ENCODE data around the gene RHOD. TPM values are rescaled to one million over a fixed set of nuclear protein-coding genes. Genes with fewer than 3 reads are reported as not detected.

The RHOD gene
- total RNA-seq, 1 experiment from 2014 or later: 33.5 TPM

DNA sequence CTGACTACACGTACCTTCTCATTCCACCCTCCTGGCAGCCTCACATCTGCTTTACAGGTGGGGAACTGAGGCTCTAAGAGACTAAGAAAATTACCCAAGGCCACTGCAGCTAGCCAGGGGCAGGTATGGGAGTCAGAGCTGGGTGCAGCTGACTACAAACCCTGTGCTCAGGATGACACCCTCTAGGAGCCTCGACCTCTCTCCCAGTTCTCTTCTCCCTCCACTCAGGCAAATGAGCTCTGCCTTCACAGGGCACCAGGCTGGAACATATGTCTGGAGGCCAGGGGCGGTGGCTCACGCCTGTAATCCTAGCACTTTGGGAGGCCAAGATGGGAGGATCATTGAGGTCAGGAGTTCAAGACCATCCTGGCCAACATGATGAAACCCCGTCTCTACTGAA is 29.7 kb upstream of the RHOD start:
- intact Hi-C loops (cut with micrococcal nuclease; ENCODE audit: unreplicated experiment): no loop called here
- peaks cover 15% of the 10 kb centered on the region for H3K4me1 ChIP-seq (ENCODE audit: control insufficient read depth, insufficient read depth, low read length)
- H3K36me3 ChIP-seq (ENCODE audit: control insufficient read depth, insufficient read depth, low read length): no peaks in the 10 kb centered on the region
- no peaks in the 10 kb centered on the region for H3K9me3 ChIP-seq (ENCODE audit: control insufficient read depth, insufficient read depth, low read depth, low read length)
- ChIA-PET POLR2A (interaction anchor here (0.6 kb wide), 1 partner anchor 361 kb away, joined by 18 read pairs; no protein-coding TSS in a partner anchor), CTCF (interaction anchor here (1.0 kb wide), 1 partner anchor 23 kb away, joined by 3 read pairs; no protein-coding TSS in a partner anchor)
- no TSS peak for BruUV-seq (replicated peaks)
- H3K4me3 ChIP-seq (ENCODE audit: low read depth in 2 of 2, low read length in 2 of 2): no peak overlapping the region
- ATAC-seq: no peak
- no peak for DNase-seq (ENCODE audit: low read depth, low spot score)
- H3K27me3 ChIP-seq (ENCODE audit: control insufficient read depth, insufficient read depth, low read length): 0 out of 2 replicates have a peak, but pooled peaks cover 4% of the 10 kb centered on the region
- TF ChIP-seq CTCF (IDR thresholded peaks at IDR 0.05) (no peak), SIN3A (IDR thresholded peaks at IDR 0.05; ENCODE audit: borderline replicate concordance, insufficient read depth, low read depth, low read length) (no peak), TCF7L2 (IDR thresholded peaks at IDR 0.05; ENCODE audit: low read depth, low read length) (no peak), POLR2AphosphoS5 (IDR thresholded peaks at IDR 0.05; ENCODE audit: low read depth, low read length) (no peak), REST (IDR thresholded peaks at IDR 0.05; ENCODE audit: insufficient read depth in 1 of 2, low read depth in 2 of 2, low read length in 1 of 2) (no peak)
- in situ Hi-C loops (cut with HindIII; ENCODE audit: low pct_unique_long_range_greater_than_20kb, low sequenced_read_pairs): no loop called here
- H3K27ac ChIP-seq (ENCODE audit: low read length): no peak overlapping the region

- intact Hi-C loops (cut with micrococcal nuclease; ENCODE audit: unreplicated experiment): no loop called here
- in situ Hi-C loops (cut with HindIII; ENCODE audit: low pct_unique_long_range_greater_than_20kb, low sequenced_read_pairs): no loop called here
- no peak overlapping the region for H3K4me3 ChIP-seq (ENCODE audit: low read depth in 2 of 2, low read length in 2 of 2)
- no TSS peak for BruUV-seq (replicated peaks)
- no peaks in the 10 kb centered on the region for H3K9me3 ChIP-seq (ENCODE audit: control insufficient read depth, insufficient read depth, low read depth, low read length)
- peaks cover 14% of the 10 kb centered on the region for H3K4me1 ChIP-seq (ENCODE audit: control insufficient read depth, insufficient read depth, low read length)
- 0 out of 2 replicates have a peak, but pooled peaks cover 3% of the 10 kb centered on the region for H3K27me3 ChIP-seq (ENCODE audit: control insufficient read depth, insufficient read depth, low read length)
- CTCF ChIA-PET: interaction anchor here (0.6 to 1.0 kb wide), 2 partner anchors 9 to 22 kb away, joined by 3 to 9 read pairs; no protein-coding TSS in a partner anchor
- POLR2A ChIA-PET: interaction anchor here (0.6 kb wide), 1 partner anchor 360 kb away, joined by 18 read pairs; no protein-coding TSS in a partner anchor
- ATAC-seq (no peak), DNase-seq (ENCODE audit: low read depth, low spot score) (no peak)
- no peak overlapping the region for H3K27ac ChIP-seq (ENCODE audit: low read length)
- no peak for TF ChIP-seq SIN3A (IDR thresholded peaks at IDR 0.05; ENCODE audit: borderline replicate concordance, insufficient read depth, low read depth, low read length)
- no peak for TF ChIP-seq CTCF (IDR thresholded peaks at IDR 0.05)
- no peak for TF ChIP-seq REST (IDR thresholded peaks at IDR 0.05; ENCODE audit: insufficient read depth in 1 of 2, low read depth in 2 of 2, low read length in 1 of 2)
- no peak for TF ChIP-seq POLR2AphosphoS5 (IDR thresholded peaks at IDR 0.05; ENCODE audit: low read depth, low read length)
- no peaks in the 10 kb centered on the region for H3K36me3 ChIP-seq (ENCODE audit: control insufficient read depth, insufficient read depth, low read length)
Observed at GRCh38 chr11:67027483-67027930, 29.1 kb upstream of the RHOD start.
